ENCODE results near the gene CFAP100.

Gene CFAP100

GRCh38 chr3:126394179-126394976 lies at the start of gene CFAP100:
Gene CFAP100, plus strand, starts transcription at chr3:126394909. Its CDS starts 1,092 bp downstream, at chr3:126396001.
- DNase-seq, result no peak

GRCh38 chr3:126345231-126345630 lies 49.5 kb upstream of the CFAP100 start:
- DNase-seq, result no peak

GRCh38 chr3:126345641-126346460 lies 48.9 kb upstream of the CFAP100 start:
- DNase-seq, result no peak

- DNase-seq, result no peak
These were observed 48.2 kb upstream of the CFAP100 start for GRCh38 chr3:126346466-126346865.

GRCh38 chr3:126347543-126348161 lies 47.1 kb upstream of the CFAP100 start:
- no peak for DNase-seq

GRCh38 chr3:126348308-126348920 lies 46.3 kb upstream of the CFAP100 start:
- no peak for DNase-seq

- no peak for DNase-seq
These were observed 45.6 kb upstream of the CFAP100 start for GRCh38 chr3:126349071-126349470.

GRCh38 chr3:126349611-126350501 lies 44.9 kb upstream of the CFAP100 start:
- no peak for DNase-seq

- DNase-seq, result no peak
These were observed 44.1 kb upstream of the CFAP100 start for GRCh38 chr3:126350502-126351085.

GRCh38 chr3:126351086-126351770 lies 43.5 kb upstream of the CFAP100 start:
- no peak for DNase-seq

- no peak for DNase-seq
These were observed 42.8 kb upstream of the CFAP100 start for GRCh38 chr3:126351771-126352475.

- DNase-seq, result no peak
These were observed 41.9 kb upstream of the CFAP100 start for GRCh38 chr3:126352476-126353454.

- no peak for DNase-seq
These were observed 40.9 kb upstream of the CFAP100 start for GRCh38 chr3:126353694-126354321.

- DNase-seq, result no peak
These were observed 39.9 kb upstream of the CFAP100 start for GRCh38 chr3:126354776-126355175.

- no peak for DNase-seq
These were observed 39.5 kb upstream of the CFAP100 start for GRCh38 chr3:126355251-126355650.

GRCh38 chr3:126355777-126356372 lies 38.8 kb upstream of the CFAP100 start:
- peak in 1 of 2 donors; percentile 16 for DNase-seq

- DNase-seq, result peak in 1 of 2 donors; percentile 7
These were observed 38.1 kb upstream of the CFAP100 start for GRCh38 chr3:126356373-126357264.

Data from stimulated activated CD4-positive, alpha-beta T cell treated with anti-CD3 and anti-CD28 coated beads, Interleukin-2, amount 100 ng/mL, for 24 hours (primary cell).